GM06990 (cell line): ENCODE measurements around the gene FAM240A.

Source experiments
- DNase-seq: peaks from one replicate; pipeline ENCODE4 v3.0.0-alpha.2; 2011; ENCODE audit not compliant: insufficient read length; ENCODE audit errors: extremely low read depth
- H3K27me3 ChIP-seq: replicated peaks from 2 replicates; pipeline ENCODE4 v1.6.0; 2011; ENCODE audit warnings: low read length; ENCODE audit not compliant: control insufficient read depth, insufficient read depth
- H3K36me3 ChIP-seq: 2 replicates; pipeline ENCODE4 v1.5.1; 2011; ENCODE audit warnings: low read length; ENCODE audit not compliant: control insufficient read depth, insufficient read depth
- H3K4me3 ChIP-seq: replicated peaks from 2 replicates; pipeline ENCODE4 v1.5.1; 2011; ENCODE audit warnings: low read depth, mild to moderate bottlenecking, control low read depth, low read length
- TF ChIP-seq, protein P1 (sequence below): IDR thresholded peaks from 2 replicates; pipeline ENCODE4 v1.5.1; 2011; ENCODE audit warnings: low read length, control low read depth, mild to moderate bottlenecking, inconsistent platforms; ENCODE audit not compliant: insufficient read depth, poor library complexity, severe bottlenecking

The FAM240A gene

DNA sequence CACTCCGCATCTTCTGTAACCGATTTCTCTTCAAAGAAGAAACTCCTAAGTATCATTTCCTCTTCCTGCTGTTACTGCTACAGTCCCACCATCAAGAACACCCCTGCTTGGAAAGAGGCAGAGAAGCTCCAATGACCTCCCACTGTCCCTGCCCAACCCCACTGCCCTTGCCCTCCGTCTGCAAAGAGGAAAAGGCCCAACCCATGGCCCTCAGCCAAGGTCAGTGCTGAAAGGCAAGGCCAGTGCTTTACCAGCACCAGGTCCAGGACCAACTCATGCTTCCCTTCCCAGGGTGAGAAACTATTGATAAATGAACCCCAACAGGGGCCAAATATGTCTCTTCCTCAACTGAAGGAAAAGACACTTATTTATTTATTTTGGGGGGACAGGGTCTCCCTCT is 22.5 kb downstream of the FAM240A start:
- no peak for DNase-seq
- H3K27me3 ChIP-seq, result no peaks in the 10 kb centered on the region; the same call in 1 of the 2 replicates
- TF ChIP-seq, protein P1, sequence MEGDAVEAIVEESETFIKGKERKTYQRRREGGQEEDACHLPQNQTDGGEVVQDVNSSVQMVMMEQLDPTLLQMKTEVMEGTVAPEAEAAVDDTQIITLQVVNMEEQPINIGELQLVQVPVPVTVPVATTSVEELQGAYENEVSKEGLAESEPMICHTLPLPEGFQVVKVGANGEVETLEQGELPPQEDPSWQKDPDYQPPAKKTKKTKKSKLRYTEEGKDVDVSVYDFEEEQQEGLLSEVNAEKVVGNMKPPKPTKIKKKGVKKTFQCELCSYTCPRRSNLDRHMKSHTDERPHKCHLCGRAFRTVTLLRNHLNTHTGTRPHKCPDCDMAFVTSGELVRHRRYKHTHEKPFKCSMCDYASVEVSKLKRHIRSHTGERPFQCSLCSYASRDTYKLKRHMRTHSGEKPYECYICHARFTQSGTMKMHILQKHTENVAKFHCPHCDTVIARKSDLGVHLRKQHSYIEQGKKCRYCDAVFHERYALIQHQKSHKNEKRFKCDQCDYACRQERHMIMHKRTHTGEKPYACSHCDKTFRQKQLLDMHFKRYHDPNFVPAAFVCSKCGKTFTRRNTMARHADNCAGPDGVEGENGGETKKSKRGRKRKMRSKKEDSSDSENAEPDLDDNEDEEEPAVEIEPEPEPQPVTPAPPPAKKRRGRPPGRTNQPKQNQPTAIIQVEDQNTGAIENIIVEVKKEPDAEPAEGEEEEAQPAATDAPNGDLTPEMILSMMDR, result no peak
- no peak overlapping the region for H3K4me3 ChIP-seq
- H3K36me3 ChIP-seq, result no peaks in the 10 kb centered on the region

DNA sequence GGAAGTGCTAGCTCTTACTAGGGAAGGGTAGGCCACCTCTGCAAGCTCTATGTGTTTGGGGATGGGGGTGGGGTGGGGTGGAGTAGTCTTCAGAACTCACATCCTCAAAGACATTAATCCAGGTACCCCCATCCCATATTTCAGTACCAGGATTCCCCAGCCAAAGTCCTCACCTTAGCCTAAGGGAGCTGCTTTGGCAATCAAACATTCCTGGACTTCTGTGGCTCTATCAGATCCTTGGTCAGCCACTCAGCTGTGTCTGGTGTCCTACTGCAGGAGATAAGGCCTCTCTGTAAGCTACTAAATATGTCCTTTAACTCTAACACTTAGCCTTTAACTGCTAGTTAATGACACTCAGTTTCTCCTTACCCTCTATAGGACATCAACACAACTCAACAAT is 26.9 kb downstream of the FAM240A start:
- Histone ChIP-seq H3K4me3 (no peak overlapping the region), H3K27me3 (no peaks in the 10 kb centered on the region; the same call in 1 of the 2 replicates), H3K36me3 (no peaks in the 10 kb centered on the region)
- DNase-seq, result no peak
- TF ChIP-seq, protein P1, result no peak

DNA sequence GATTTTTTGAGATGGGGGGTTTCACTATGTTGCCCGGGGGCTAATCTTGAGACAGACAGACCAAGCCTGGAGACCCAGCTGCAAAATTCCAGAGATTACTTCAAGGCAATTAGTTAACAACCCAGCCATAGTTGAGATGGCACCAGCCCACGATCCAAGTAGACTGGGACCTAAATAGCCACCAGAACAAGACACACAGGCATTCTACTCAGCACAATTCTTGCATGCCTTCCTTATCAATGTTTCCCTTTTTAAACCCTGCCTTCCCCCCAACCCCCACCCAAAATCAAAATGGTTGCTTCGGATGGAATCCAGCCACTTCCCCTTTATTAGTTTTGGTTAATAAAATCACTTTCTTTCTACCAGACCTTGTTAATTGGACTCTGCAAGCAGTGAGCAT is 28.6 kb downstream of the FAM240A start:
- Histone ChIP-seq H3K4me3 (no peak overlapping the region), H3K27me3 (no peaks in the 10 kb centered on the region; the same call in 1 of the 2 replicates)

DNA sequence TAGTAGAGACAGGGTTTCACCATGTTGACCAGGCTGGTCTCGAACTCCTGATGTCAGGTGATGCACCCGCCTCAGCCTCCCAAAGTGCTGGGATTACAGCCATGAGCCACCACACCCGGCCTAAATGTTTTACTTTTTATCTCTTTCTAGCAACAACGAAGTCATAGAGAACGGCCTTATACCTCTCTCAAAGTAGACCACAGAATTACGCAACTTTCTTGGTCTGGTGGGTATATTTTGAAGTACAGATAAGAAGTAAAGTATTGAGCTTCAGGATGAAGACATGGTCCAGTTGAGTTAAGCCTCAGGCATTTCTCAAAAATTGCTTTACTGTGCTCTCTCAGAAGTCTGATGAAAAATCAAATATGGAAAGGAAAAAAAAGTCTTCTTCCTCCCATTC is 30.6 kb downstream of the FAM240A start:
- TF ChIP-seq, protein P1, result no peak
- H3K36me3 ChIP-seq, result no peaks in the 10 kb centered on the region
- no peaks in the 10 kb centered on the region; the same call in 1 of the 2 replicates for H3K27me3 ChIP-seq
- no peak for DNase-seq
- H3K4me3 ChIP-seq, result no peak overlapping the region

More for the DNA sequence above, 28.6 kb downstream of the FAM240A start:
- TF ChIP-seq, protein P1, result no peak
- no peak for DNase-seq
- no peaks in the 10 kb centered on the region for H3K36me3 ChIP-seq

DNA sequence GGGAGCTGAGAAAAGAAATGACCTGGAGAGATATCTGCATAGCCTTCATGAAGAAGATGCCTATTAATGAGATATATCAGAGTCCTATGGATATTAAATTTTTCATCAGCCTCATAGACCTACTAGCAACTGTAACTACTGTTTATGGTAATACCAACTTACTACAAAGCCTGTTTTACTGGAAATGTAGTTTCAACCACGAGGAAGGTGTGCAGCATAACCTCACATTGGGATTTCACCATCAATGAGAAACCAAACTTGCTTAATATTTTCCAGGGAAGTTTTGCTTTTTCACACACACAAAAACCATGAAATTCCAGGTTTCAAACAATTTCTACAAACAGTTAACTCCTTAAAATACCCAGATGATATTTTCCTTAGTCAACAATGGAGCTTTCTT is 31.4 kb downstream of the FAM240A start:
- H3K36me3 ChIP-seq, result no peaks in the 10 kb centered on the region
- H3K27me3 ChIP-seq, result no peaks in the 10 kb centered on the region; the same call in 1 of the 2 replicates
- TF ChIP-seq, protein P1, result no peak
- DNase-seq, result no peak
- H3K4me3 ChIP-seq, result no peak overlapping the region

DNA sequence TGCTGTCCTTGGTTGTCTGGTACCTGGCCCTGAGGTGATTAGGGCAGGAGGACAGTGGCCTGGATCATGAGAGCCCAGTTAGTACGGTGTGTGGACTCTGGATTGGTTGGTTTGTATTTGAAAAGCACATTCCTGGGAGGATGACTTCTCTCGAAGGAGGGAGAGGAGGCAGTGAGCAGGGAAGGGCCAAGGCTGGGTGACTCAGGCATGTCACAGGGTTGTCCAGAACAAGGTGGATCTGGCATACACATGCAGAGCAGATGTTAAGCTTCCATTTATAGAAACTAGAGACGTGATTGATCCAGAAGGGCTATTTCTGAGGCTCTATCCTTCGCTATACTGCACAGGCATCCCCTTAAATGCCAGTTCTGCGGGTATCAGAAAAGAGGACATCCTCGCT is 34.4 kb downstream of the FAM240A start:
- Histone ChIP-seq H3K4me3 (no peak overlapping the region), H3K27me3 (no peaks in the 10 kb centered on the region), H3K36me3 (no peaks in the 10 kb centered on the region)
- TF ChIP-seq, protein P1, result no peak
- no peak for DNase-seq
